Kidney glomerular epithelial cell (primary cell): Measurements from ENCODE around the gene TMEM45A.

Experiments used
- DNase-seq: peaks from one replicate; lab custom pipeline; 2025; lab: John Stamatoyannopoulos, UW

TMEM45A gene

DNA sequence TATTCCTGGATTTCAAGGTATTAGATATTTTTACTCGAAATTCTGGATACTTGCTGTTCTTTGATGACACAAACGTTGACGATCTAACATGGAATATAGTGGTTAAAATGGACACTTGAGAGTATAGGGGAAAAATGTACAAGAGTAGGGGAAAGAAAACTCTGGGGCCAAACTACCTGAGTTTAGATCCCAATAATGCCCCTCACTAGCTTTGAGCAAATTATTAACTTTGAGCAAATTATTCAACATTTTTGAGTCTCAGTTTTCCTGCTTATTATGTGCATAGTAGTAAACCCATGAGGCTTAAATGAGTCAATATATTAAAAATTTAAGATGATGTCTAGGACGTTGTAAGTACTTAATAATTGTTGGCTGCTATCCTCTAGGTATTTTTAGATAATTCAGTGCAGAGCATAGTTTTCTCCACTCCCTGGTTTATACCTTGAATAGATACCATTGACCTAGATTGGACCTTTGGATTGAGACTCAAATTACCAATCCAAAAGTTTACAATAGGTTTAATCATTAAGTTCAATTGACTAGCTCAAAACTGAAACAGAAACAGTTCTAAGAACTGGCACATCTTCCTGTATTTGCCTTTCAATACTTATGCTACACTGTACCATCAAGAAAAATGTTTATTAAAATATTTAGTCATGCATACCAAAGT is 121.4 kb downstream of the TMEM45A start:
- no peak for DNase-seq

DNA sequence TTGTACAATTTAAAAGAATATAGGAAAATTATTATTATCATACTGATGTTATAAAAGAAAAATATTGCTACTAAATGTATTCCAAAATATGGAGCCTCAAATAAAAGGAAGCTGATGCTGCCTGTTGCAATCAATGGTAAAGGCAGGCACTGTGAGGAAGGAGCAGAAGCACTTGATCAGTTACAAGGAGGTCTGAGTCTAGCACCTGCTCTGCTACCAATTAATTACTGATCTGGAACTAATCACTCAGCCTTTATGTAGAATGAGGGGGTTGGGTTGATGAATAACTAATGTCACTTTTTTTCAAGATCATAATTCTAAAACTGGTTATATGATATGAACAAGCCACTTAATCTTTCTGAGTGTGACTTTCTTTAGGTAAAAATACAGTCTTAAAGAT is 122.5 kb downstream of the TMEM45A start:
- DNase-seq, result no peak

DNA sequence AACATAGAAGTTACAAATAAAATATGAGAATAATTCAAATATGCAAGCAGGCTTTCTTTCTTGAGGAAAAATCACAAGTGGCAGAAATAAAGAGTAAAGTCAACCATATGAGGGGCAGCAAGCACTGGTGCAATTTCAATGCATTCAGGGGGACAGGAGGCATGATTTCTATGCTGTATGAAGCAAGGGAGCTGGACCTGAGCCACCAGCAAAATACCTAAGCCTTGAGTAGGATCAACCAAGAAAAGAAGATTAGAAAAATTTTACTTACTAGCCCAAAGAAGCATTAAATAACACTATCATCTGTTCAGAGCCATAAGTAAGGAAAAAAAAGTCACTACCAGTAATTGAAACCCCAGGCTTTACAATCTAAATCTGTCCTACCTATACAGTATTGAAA is 123.3 kb downstream of the TMEM45A start:
- no peak for DNase-seq

DNA sequence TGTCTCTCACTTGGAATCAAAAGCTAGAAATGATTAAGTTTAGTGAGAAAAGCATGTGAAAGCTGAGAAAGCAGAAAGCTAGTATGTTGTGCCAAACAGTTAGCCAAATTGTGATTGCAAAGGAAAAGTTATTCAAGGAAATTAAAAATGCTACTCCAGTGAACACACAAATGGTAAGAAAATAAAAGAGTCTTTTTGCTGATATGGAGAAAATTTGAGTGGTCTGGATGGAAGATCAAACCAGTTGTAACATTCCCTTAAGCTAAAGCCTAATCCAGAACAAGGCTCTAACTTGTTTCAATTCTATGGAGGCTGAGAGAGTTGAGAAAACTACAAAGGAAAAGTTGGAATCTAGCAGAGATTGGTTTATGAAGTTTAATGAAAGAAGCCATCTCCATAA is 128.8 kb downstream of the TMEM45A start:
- DNase-seq, result no peak
